Measurements from ENCODE around the gene USP7.

- TF ChIP-seq POLR2A (IDR thresholded peaks at IDR 0.05) (no peak), CTCF (IDR thresholded peaks at IDR 0.05) (no peak)
Measured at GRCh38 chr16:8862309-8863130, 101.2 kb downstream of the USP7 start.
